GM06990 (cell line): ENCODE measurements around the gene LYZL1.
"Not testable (repeated sequence)": the region's sequence is repeated elsewhere in the genome, so short reads cannot be mapped to it uniquely, and the experiment has no call there.

Experiments used
- DNase-seq: peaks from one replicate; pipeline ENCODE4 v3.0.0-alpha.2; 2011; ENCODE audit not compliant: insufficient read length; ENCODE audit errors: extremely low read depth
- H3K27me3 ChIP-seq: replicated peaks from 2 replicates; pipeline ENCODE4 v1.6.0; 2011; ENCODE audit warnings: low read length; ENCODE audit not compliant: control insufficient read depth, insufficient read depth
- H3K36me3 ChIP-seq: 2 replicates; pipeline ENCODE4 v1.5.1; 2011; ENCODE audit warnings: low read length; ENCODE audit not compliant: control insufficient read depth, insufficient read depth
- H3K4me3 ChIP-seq: replicated peaks from 2 replicates; pipeline ENCODE4 v1.5.1; 2011; ENCODE audit warnings: low read depth, mild to moderate bottlenecking, control low read depth, low read length
- TF ChIP-seq, protein P1 (sequence below): IDR thresholded peaks from 2 replicates; pipeline ENCODE4 v1.5.1; 2011; ENCODE audit warnings: low read length, control low read depth, mild to moderate bottlenecking, inconsistent platforms; ENCODE audit not compliant: insufficient read depth, poor library complexity, severe bottlenecking

The LYZL1 gene

DNA sequence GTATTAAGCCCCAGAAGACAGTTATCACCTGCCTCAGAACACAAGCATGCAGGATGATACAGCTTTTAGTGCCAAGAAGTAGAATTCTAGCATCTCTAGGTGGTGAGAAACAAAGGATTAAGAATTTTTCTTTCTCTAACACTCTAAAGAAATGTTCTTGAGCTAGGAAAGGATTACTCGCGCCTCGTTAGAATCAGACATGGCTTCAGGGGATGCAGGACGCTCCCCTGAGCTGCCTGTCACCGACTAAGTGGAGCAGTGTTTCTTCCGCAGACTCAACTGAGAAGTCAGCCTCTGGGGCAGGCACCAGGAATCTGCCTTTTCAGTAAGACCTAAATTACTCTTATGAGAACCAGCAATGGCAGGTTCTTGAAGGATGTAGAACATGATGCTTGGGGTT lies at the start of gene LYZL1:
Gene LYZL1, plus strand, starts transcription at position 165 of the 400 bp plus-strand sequence. CDS start 2,798 bp downstream, outside the sequence.
- not testable (repeated sequence) for DNase-seq, H3K36me3 ChIP-seq, H3K27me3 ChIP-seq, H3K4me3 ChIP-seq

DNA sequence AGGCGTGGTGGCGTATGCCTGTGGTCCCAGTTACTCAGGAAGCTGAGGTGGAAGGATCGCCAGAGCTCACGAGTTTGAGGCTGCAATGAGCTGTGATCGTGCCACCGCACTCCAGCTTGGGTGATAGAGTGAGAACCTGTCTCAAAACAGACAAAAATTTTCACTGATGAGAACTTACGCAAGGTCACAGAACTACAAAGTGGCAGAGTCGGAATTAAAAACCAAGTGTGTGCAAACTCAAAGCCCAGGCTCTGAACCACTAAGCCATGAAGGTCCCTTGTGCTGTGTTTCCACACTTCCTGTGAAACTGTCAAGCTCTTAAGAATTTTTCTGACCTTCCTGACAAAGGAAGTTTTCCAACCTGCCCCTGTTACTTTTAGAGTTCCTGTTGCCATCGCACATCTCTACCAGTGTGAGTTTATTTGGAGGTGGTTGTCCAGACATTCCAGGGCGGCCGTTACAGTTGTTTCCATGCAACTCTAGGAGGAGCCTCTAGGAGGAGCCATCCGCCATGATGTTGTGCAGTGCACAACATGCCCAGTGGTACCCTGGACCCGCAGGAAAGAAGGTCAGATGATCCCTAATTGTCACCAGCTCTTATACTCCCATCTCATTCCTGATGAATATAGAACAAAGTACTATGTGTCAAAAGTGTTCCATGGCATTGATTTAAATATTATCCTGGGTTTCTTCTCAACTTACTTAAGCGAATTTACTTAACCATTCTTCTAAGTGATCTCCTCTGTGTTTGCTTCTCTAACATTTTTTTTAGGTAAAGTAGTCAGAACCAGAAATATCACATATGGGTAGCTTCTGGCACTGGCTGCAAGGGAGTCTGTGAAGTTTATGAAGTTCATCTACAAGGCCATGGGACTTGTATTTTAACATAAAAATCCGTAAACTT lies 49.0 kb upstream of the LYZL1 start:
- no peaks in the 10 kb centered on the region; the same call in none of the 2 replicates for H3K27me3 ChIP-seq
- no peaks in the 10 kb centered on the region for H3K36me3 ChIP-seq
- no peak for DNase-seq
- TF ChIP-seq, protein P1, sequence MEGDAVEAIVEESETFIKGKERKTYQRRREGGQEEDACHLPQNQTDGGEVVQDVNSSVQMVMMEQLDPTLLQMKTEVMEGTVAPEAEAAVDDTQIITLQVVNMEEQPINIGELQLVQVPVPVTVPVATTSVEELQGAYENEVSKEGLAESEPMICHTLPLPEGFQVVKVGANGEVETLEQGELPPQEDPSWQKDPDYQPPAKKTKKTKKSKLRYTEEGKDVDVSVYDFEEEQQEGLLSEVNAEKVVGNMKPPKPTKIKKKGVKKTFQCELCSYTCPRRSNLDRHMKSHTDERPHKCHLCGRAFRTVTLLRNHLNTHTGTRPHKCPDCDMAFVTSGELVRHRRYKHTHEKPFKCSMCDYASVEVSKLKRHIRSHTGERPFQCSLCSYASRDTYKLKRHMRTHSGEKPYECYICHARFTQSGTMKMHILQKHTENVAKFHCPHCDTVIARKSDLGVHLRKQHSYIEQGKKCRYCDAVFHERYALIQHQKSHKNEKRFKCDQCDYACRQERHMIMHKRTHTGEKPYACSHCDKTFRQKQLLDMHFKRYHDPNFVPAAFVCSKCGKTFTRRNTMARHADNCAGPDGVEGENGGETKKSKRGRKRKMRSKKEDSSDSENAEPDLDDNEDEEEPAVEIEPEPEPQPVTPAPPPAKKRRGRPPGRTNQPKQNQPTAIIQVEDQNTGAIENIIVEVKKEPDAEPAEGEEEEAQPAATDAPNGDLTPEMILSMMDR, result peak; percentile 76
- no peak overlapping the region for H3K4me3 ChIP-seq

DNA sequence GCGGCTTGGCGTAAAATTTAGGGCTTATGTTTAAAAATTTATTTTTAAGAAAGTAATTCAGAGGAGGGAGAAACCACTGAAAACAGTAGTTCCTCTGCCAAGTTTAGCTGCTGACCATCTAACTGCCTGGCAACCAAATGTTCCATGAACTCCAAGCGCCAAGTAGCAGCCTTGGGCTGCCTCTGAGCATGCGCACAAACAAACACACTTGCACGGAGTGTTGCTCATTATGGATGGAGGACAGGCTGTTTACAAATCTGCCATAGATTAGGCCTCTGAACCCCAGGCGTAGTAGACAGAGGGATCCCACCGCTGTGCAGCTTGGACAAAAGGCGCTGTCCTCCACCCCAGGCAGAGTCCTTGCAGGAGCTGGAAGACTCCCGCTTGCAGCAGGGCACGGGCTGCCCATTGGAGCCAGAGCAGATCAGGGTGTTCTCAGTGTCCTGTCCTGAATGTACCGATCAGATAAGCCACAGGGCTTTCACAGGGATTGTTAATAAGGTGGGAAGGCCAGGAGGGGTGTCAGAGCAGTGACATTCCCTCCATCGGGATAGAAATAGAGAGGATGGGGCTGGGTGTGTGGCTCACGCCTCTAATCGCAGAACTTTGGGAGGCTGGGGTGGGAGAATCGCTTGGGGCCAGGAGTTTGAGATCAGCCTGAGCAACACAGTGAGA lies 47.7 kb upstream of the LYZL1 start:
- H3K4me3 ChIP-seq, result no peak overlapping the region
- DNase-seq, result no peak
- no peaks in the 10 kb centered on the region for H3K36me3 ChIP-seq
- TF ChIP-seq, protein P1, result no peak
- no peaks in the 10 kb centered on the region; the same call in none of the 2 replicates for H3K27me3 ChIP-seq

DNA sequence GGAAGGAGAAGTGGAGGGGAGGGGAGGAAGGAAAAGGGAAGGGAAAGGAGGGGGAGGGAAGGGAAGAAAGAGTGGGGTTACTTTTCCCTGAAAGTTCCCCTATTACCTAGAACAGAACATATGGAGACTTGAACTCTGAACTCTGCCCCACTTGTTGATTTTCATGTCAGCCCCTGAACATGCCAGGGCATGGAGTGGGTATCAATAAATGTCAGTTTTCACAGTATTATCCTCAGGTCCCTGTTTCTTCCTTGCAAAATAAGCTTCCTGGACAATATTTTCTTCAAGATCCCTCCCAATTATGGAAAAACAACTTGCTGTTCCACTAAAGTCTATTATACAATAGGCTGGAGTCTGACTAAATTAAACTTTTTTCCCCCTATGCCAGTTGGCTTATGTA lies 46.9 kb upstream of the LYZL1 start:
- Histone ChIP-seq H3K4me3 (no peak overlapping the region), H3K27me3 (no peaks in the 10 kb centered on the region; the same call in none of the 2 replicates), H3K36me3 (no peaks in the 10 kb centered on the region)
- DNase-seq, result no peak
- TF ChIP-seq, protein P1, result no peak

DNA sequence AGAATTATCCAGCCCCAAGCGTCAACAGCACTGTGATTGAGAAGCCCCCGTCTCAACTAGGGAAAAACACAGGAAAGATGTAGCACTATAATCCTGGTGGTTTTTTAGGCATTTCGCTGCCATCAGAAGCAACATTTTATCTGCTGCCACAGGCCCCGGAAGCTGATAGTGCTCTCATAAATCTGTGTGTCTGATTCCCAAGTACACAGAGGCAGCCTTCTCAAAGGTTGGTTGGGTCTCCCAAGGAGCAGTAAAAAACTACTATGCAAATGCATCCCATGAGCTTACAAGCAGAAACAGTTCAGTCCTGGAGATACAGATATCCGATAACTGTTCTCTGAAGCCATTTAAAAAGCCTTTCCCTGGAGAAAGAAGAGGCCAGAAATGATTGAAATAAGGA lies 45.8 kb upstream of the LYZL1 start:
- no peaks in the 10 kb centered on the region; the same call in none of the 2 replicates for H3K27me3 ChIP-seq
- no peak overlapping the region for H3K4me3 ChIP-seq
- no peaks in the 10 kb centered on the region for H3K36me3 ChIP-seq
- no peak for DNase-seq
- TF ChIP-seq, protein P1, result no peak

DNA sequence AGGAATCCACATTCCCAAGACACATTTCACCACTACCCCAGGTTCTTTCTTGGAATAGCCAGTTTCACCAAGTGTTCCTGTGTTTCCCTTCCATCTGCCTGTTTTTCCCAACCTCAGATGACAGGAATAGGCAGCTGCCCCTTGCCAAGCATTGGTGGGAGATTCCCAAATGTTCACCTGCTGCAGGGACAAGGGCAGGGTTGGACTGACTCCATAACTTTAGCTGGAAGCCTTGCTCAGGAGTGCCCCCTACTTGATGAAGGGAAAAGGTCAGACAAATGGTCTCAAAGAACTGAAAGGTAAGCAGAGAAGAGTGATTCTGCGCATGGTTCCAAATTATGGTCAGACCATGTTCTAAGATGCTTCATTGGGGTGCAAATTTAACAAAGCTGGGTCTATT lies 45.1 kb upstream of the LYZL1 start:
- Histone ChIP-seq H3K4me3 (no peak overlapping the region), H3K36me3 (no peaks in the 10 kb centered on the region), H3K27me3 (no peaks in the 10 kb centered on the region; the same call in none of the 2 replicates)
- no peak for DNase-seq
- TF ChIP-seq, protein P1, result peak; percentile 29
